GM21367 (cell line): ENCODE results near the gene CCR7.
"Not testable (repeated sequence)": the region's sequence is repeated elsewhere in the genome, so short reads cannot be mapped to it uniquely, and the experiment has no call there.

Experiments used
- ATAC-seq: cut with Tn5 transposase; IDR thresholded peaks from one replicate; pipeline ENCODE4 v1.9.1; 2021; ENCODE audit not compliant: unreplicated experiment

Gene CCR7

GRCh38 chr17:40551879-40552768, 13.1 kb downstream of the CCR7 start:
- no peak for ATAC-seq

GRCh38 chr17:40551091-40551878, 14.0 kb downstream of the CCR7 start:
- ATAC-seq, result no peak

- ATAC-seq, result no peak
Measured at GRCh38 chr17:40550608-40551007, 14.7 kb downstream of the CCR7 start.

- no peak for ATAC-seq
Measured at GRCh38 chr17:40548982-40549685, 16.1 kb downstream of the CCR7 start.

- ATAC-seq, result no peak
Measured at GRCh38 chr17:40548491-40548981, 16.7 kb downstream of the CCR7 start.

GRCh38 chr17:40547785-40548478, 17.3 kb downstream of the CCR7 start:
- no peak for ATAC-seq

GRCh38 chr17:40547079-40547784, 18.0 kb downstream of the CCR7 start:
- ATAC-seq, result no peak

GRCh38 chr17:40546497-40546896, 18.8 kb downstream of the CCR7 start:
- ATAC-seq, result not testable (repeated sequence)

- ATAC-seq, result no peak
Measured at GRCh38 chr17:40545660-40546059, 19.6 kb downstream of the CCR7 start.

- ATAC-seq, result no peak
Measured at GRCh38 chr17:40542558-40543411, 22.5 kb downstream of the CCR7 start.

GRCh38 chr17:40541873-40542557, 23.3 kb downstream of the CCR7 start:
- no peak for ATAC-seq

GRCh38 chr17:40541060-40541872, 24.0 kb downstream of the CCR7 start:
- ATAC-seq, result no peak

- no peak for ATAC-seq
Measured at GRCh38 chr17:40540448-40540847, 24.8 kb downstream of the CCR7 start.

- no peak for ATAC-seq
Measured at GRCh38 chr17:40539711-40540411, 25.4 kb downstream of the CCR7 start.

GRCh38 chr17:40538936-40539705, 26.2 kb downstream of the CCR7 start:
- no peak for ATAC-seq
